Mucosa of stomach (tissue), 1 donor: Measurements from ENCODE around the gene DESI1.
"Not testable (repeated sequence)": the region's sequence is repeated elsewhere in the genome, so short reads cannot be mapped to it uniquely, and the experiment has no call there.

Experiments
- H3K27me3 ChIP-seq: one replicate; pipeline ENCODE4 v1.7.0; 2013; ENCODE audit warnings: mild to moderate bottlenecking, low read length; ENCODE audit not compliant: control insufficient read depth, insufficient read depth
- H3K36me3 ChIP-seq: one replicate; pipeline ENCODE4 v1.7.0; 2013; ENCODE audit warnings: low read length; ENCODE audit not compliant: control insufficient read depth, insufficient read depth
- H3K4me1 ChIP-seq: one replicate; pipeline ENCODE4 v1.7.0; 2013; ENCODE audit warnings: mild to moderate bottlenecking, low read length; ENCODE audit not compliant: control insufficient read depth, insufficient read depth
- H3K4me3 ChIP-seq: one replicate; pipeline ENCODE4 v1.7.0; 2013; ENCODE audit warnings: low read length
- H3K9ac ChIP-seq: one replicate; pipeline ENCODE4 v1.7.0; 2013; ENCODE audit warnings: mild to moderate bottlenecking, low read length, moderate library complexity
- H3K9me3 ChIP-seq: one replicate; pipeline ENCODE4 v1.7.0; 2013; ENCODE audit warnings: mild to moderate bottlenecking, low read length, moderate library complexity; ENCODE audit not compliant: control insufficient read depth
- donor health status: Pancreatic carcinoma.

Gene DESI1

DNA sequence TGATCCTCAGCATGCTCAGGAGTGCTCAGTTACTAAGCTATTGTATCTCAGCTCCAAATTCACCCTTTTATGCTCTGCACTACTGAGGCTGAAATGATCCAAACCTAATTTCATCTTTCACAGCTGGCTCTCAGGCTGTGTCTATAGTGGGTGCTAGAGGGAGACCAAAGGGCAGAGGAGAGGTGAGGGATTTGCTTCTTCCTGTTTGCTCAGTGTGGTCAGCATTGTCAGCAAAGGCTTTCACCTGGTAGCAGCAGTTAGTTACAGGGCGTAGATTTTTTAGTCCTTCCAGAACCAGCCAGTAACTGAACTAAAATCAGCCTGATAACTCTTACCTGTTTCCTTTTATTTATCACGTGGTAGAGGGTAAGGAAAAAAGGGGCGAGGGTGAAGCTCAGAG is 33.5 kb upstream of the DESI1 start:
- no peak overlapping the region for H3K9ac ChIP-seq
- peaks cover 19% of the 10 kb centered on the region for H3K36me3 ChIP-seq
- no peaks in the 10 kb centered on the region for H3K4me1 ChIP-seq
- no peaks in the 10 kb centered on the region for H3K9me3 ChIP-seq
- no peaks in the 10 kb centered on the region for H3K27me3 ChIP-seq
- no peak overlapping the region for H3K4me3 ChIP-seq

- Histone ChIP-seq H3K4me1 (no peaks in the 10 kb centered on the region), H3K4me3 (no peak overlapping the region), H3K9ac (no peak overlapping the region), H3K27me3 (no peaks in the 10 kb centered on the region), H3K36me3 (peaks cover 19% of the 10 kb centered on the region), H3K9me3 (no peaks in the 10 kb centered on the region)
These were observed 30.0 kb upstream of the DESI1 start for GRCh38 chr22:41650821-41651220.

GRCh38 chr22:41650229-41650628 is 29.4 kb upstream of the DESI1 start:
- Histone ChIP-seq H3K4me3 (no peak overlapping the region), H3K9me3 (no peaks in the 10 kb centered on the region), H3K4me1 (no peaks in the 10 kb centered on the region), H3K36me3 (peaks cover 19% of the 10 kb centered on the region), H3K9ac (no peak overlapping the region), H3K27me3 (no peaks in the 10 kb centered on the region)

GRCh38 chr22:41648432-41648831 is 27.6 kb upstream of the DESI1 start:
- no peaks in the 10 kb centered on the region for H3K4me1 ChIP-seq
- H3K27me3 ChIP-seq, result no peaks in the 10 kb centered on the region
- H3K9me3 ChIP-seq, result no peaks in the 10 kb centered on the region
- H3K4me3 ChIP-seq, result no peak overlapping the region
- H3K36me3 ChIP-seq, result peaks cover 15% of the 10 kb centered on the region
- no peak overlapping the region for H3K9ac ChIP-seq

GRCh38 chr22:41647771-41648170 is 26.9 kb upstream of the DESI1 start:
- peaks cover 15% of the 10 kb centered on the region for H3K36me3 ChIP-seq

GRCh38 chr22:41642331-41643110 is 21.7 kb upstream of the DESI1 start:
- no peaks in the 10 kb centered on the region for H3K27me3 ChIP-seq
- peaks cover 8% of the 10 kb centered on the region for H3K36me3 ChIP-seq
- H3K4me3 ChIP-seq, result no peak overlapping the region
- H3K9me3 ChIP-seq, result no peaks in the 10 kb centered on the region
- no peaks in the 10 kb centered on the region for H3K4me1 ChIP-seq
- no peak overlapping the region for H3K9ac ChIP-seq

More at GRCh38 chr22:41647771-41648170, 26.9 kb upstream of the DESI1 start:
- Histone ChIP-seq H3K4me1 (no peaks in the 10 kb centered on the region), H3K27me3 (no peaks in the 10 kb centered on the region), H3K9me3 (no peaks in the 10 kb centered on the region), H3K9ac (no peak overlapping the region), H3K4me3 (no peak overlapping the region)

DNA sequence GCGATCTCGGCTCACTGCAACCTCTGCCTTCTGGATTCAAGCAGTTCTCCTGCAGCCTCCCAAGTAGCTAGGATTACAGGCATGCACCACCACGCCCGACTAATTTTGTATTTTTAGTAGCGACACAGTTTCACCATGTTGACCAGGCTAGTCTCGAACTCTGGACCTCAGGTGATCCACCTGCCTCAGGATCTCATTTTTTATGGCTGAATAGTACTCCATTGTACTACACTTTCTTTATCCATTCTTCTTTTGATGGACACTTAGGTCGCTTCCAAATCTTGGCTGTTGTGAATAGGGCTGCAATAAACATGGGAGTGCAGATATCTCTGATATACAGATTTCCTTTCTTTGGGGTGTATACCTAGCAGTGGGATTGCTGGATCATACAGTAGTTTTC is 21.0 kb upstream of the DESI1 start:
- Histone ChIP-seq H3K36me3 (peaks cover 8% of the 10 kb centered on the region), H3K4me3 (no peak overlapping the region), H3K27me3 (no peaks in the 10 kb centered on the region), H3K9me3 (no peaks in the 10 kb centered on the region), H3K4me1 (no peaks in the 10 kb centered on the region), H3K9ac (no peak overlapping the region)

- peaks cover 18% of the 10 kb centered on the region for H3K36me3 ChIP-seq
- H3K4me3 ChIP-seq, result no peak overlapping the region
- no peaks in the 10 kb centered on the region for H3K4me1 ChIP-seq
- H3K9me3 ChIP-seq, result no peaks in the 10 kb centered on the region
- no peaks in the 10 kb centered on the region for H3K27me3 ChIP-seq
- no peak overlapping the region for H3K9ac ChIP-seq
These were observed 17.9 kb upstream of the DESI1 start for GRCh38 chr22:41638748-41639147.

DNA sequence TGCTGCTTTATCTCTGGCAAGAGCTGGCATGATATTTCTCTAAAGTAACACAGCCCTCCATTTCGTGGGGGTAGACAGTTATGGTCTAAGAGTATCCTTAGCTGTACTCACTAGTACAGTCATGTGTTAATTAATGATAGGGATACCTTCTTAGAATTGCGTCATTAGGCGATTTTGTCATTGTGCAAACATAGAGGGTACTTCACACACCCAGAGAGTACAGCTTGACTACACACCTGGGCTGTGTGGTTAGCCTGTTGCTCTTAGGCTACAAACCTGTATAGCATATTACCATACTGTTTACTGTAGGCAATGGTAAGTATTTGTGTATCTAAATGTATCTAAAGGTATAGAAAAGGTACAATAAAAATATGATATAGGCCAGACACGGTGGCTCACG is 17.3 kb upstream of the DESI1 start:
- Histone ChIP-seq H3K9me3 (no peaks in the 10 kb centered on the region), H3K4me1 (no peaks in the 10 kb centered on the region), H3K36me3 (peaks cover 18% of the 10 kb centered on the region), H3K27me3 (no peaks in the 10 kb centered on the region), H3K4me3 (no peak overlapping the region), H3K9ac (no peak overlapping the region)

DNA sequence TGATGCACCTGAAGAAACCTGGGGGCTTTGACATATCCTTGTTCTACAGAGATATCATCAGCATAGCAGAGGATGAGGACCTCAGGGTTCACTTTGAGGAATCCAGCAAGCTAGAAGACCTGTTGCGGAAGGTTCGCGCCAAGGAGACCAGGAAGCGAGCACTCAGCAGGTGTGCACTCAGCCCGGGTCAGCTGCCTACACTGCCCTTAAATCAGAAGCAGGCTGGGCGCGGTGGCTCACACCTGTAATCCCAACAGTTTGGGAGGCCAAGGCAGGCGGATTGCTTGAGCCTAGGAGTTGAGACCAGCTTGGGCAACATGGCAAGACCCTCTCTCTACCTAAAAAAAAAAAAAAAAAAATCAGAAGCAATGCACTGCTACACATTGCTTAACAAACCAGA is 16.8 kb upstream of the DESI1 start:
- not testable (repeated sequence) for H3K4me3 ChIP-seq, H3K9me3 ChIP-seq, H3K27me3 ChIP-seq, H3K4me1 ChIP-seq, H3K9ac ChIP-seq
- peaks cover 18% of the 10 kb centered on the region for H3K36me3 ChIP-seq

DNA sequence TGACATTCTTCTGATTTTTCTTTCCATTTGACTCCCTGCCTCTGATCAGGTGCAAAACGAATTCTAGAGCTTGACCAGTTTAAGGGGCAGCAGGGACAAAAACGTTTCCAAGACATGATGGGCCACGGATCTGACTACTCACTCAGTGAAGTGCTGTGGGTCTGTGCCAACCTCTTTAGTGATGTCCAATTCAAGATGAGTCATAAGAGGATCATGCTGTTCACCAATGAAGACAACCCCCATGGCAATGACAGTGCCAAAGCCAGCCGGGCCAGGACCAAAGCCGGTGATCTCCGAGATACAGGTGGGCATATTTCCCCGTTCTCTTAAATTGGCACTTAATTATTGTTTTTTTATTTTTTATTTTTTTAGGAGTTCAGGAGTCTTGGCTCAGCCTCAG is 15.6 kb upstream of the DESI1 start:
- Histone ChIP-seq H3K36me3 (peaks cover 18% of the 10 kb centered on the region), H3K4me1 (no peaks in the 10 kb centered on the region), H3K4me3 (no peak overlapping the region), H3K9me3 (no peaks in the 10 kb centered on the region), H3K9ac (no peak overlapping the region), H3K27me3 (no peaks in the 10 kb centered on the region)

GRCh38 chr22:41634610-41635009 is 13.8 kb upstream of the DESI1 start:
- H3K9me3 ChIP-seq, H3K27me3 ChIP-seq, H3K9ac ChIP-seq, H3K4me1 ChIP-seq, H3K4me3 ChIP-seq: not testable (repeated sequence)
- peaks cover 18% of the 10 kb centered on the region for H3K36me3 ChIP-seq

DNA sequence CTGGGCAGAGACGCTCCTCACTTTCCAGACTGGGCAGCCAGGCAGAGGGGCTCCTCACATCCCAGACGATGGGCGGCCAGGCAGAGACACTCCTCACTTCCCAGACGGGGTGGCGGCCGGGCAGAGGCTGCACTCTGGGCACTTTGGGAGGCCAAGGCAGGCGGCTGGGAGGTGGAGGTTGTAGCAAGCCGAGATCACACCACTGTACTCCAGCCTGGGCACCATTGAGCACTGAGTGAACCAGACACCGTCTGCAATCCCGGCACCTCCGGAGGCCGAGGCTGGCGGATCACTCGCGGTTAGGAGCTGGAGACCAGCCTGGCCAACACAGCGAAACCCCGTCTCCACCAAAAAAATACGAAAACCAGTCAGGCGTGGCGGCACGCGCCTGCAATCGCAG is 10.8 kb upstream of the DESI1 start:
- not testable (repeated sequence) for H3K4me3 ChIP-seq, H3K9ac ChIP-seq, H3K4me1 ChIP-seq, H3K9me3 ChIP-seq, H3K27me3 ChIP-seq
- H3K36me3 ChIP-seq, result peaks cover 15% of the 10 kb centered on the region
